GM21825 (cell line): ENCODE measurements around the gene TTLL9.
"Not testable (repeated sequence)": the region's sequence is repeated elsewhere in the genome, so short reads cannot be mapped to it uniquely, and the experiment has no call there.

Experiments
- ATAC-seq: cut with Tn5 transposase; IDR thresholded peaks from one replicate; pipeline ENCODE4 v1.9.1; 2021; ENCODE audit warnings: mild to moderate bottlenecking, moderate library complexity; ENCODE audit not compliant: unreplicated experiment

TTLL9 gene, protein sequence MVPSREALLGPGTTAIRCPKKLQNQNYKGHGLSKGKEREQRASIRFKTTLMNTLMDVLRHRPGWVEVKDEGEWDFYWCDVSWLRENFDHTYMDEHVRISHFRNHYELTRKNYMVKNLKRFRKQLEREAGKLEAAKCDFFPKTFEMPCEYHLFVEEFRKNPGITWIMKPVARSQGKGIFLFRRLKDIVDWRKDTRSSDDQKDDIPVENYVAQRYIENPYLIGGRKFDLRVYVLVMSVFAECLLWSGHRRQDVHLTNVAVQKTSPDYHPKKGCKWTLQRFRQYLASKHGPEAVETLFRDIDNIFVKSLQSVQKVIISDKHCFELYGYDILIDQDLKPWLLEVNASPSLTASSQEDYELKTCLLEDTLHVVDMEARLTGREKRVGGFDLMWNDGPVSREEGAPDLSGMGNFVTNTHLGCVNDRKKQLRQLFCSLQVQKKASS

GRCh38 chr20:31869942-31870725 is at the start of gene TTLL9, which contains the start of gene DUSP15:
TSS of gene TTLL9 (plus strand) at chr20:31870634. CDS start at chr20:31871127, 493 bp downstream.
TSS of gene DUSP15 (minus strand) at chr20:31870527. CDS start at chr20:31870337, 190 bp downstream.
- ATAC-seq = no peak

DNA sequence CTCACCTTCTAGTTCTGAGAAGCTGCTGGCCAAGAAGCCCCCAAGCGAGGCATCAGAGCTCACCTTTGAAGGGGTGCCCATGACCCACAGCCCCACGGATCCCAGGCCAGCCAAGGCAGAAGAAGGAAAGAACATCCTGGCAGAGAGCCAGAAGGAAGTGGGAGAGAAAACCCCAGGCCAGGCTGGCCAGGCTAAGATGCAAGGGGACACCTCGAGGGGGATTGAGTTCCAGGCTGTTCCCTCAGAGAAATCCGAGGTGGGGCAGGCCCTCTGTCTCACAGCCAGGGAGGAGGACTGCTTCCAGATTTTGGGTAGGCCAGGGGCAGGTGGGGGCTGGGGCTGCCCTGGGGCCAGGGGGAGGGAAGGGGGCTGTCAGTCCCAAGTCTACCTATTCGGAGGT is 49.0 kb upstream of the TTLL9 start:
- ATAC-seq = no peak

DNA sequence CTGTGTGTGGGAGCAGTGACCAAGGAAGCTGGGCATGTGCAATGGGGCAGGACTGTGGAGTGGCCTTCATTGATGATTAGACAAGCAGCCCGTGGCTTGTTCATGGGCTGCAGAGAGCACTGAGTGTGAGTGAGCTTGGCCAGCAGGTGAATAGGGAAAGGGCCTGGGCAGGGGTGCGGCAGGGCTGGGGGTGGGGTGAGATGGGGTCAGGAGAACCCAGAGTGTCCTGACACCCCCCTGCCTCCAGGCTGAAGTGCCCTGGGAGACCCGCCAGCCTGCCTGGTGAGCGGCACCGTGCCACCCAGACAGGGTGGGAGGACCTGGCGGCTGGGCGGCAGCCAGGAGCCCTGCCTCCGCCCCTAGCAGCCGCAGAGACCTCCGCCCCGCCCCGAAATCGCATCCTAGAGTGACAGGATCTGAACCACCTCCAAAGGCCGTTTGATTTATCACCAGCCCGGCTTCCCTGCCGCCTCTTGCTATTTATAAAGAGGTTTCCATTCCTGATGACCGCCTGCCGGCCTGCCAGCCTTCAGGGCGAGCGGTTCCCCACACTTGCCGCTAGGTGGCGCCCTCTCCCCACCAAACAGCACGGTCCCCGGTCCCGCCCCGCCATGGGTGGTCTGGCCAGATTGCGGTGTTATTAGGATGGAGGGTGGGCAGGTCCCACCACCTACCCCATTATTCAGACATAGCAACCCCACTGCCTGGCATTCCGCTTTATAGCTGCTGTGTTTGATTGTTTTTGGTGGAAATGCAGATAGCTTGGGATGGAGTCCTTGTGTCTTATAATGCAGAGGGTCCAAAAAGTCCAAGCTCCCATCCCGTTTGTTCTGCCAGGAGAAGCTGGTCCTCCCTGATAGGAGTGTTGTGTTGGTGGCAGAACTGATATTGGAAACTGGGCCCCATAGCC is 47.8 kb upstream of the TTLL9 start:
- peak; percentile 66 for ATAC-seq

- no peak for ATAC-seq
Measured at GRCh38 chr20:31823360-31824124, 46.9 kb upstream of the TTLL9 start.

DNA sequence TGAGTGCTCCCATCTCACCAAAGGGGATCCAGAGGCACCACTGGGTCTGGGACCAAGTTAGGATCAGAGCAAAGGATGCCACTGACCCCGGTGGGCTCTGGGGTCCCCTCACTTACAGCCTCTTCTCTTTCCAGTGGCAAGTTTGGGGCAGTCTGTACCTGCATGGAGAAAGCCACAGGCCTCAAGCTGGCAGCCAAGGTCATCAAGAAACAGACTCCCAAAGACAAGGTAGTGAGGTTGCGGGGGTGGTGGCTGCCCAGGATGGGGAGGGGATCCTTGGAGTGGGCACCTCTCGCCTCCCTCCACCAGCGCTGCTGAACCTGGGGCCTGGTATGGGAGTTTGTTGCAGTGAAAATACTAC is 46.3 kb upstream of the TTLL9 start:
- ATAC-seq = no peak

GRCh38 chr20:31824554-31825313 is 45.7 kb upstream of the TTLL9 start:
- ATAC-seq = no peak

DNA sequence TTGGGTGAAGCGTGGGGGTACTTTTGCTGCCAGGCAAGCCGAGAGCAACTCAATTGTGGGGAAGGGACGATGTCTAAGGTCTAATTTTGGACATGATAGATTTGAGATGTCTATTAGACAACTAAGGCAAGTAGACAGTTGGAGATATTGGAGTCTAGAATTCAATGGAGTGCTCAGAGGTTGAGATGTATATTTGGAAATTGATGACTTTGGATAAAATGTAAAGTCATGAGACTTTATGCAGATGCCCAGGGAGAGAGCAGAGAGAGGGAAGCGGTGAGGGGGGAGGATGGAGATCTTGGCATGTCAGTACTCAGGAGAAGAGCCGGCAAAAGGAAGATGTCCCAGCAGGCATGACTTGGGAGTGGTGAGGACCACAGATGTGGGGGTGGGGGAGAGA is 44.4 kb upstream of the TTLL9 start:
- no peak for ATAC-seq

DNA sequence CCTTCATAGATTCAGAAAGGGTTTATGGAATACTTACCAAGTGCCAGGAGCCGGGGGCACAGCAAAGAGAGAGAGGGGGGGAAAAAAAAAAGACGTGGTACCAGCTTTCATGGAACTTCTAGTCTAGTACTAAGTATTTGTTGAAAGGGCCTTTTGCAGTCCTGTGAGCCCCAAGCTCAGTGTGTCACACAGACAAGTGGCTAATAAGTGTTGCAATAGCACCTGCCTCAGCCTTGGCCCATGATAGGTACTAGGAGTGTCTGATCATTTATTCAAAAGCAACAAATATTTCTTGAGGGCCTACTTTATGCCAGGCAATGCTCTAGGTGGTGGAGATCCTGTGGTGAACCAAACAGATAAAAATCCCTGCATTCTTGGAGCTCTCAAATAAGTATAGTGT is 43.4 kb upstream of the TTLL9 start:
- no peak for ATAC-seq

DNA sequence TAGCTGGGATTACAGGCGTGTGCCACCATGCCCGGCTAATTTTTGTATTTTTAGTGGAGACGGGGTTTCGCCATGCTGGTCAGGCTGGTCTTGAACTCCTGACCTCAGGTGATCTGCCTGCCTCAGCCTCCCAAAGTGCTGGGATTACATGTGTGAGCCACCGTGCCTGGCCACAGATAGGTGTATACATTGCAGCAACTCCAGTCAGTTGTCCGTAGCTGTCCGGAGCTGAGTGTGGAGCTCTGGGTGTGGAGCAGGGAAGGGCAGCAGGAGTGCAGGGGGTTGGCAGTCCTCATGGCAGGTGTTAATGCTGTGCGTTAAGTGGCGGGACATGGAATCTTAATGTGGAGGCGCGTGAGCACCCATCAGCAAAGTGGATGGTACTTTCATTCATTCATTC is 42.4 kb upstream of the TTLL9 start:
- not testable (repeated sequence) for ATAC-seq

DNA sequence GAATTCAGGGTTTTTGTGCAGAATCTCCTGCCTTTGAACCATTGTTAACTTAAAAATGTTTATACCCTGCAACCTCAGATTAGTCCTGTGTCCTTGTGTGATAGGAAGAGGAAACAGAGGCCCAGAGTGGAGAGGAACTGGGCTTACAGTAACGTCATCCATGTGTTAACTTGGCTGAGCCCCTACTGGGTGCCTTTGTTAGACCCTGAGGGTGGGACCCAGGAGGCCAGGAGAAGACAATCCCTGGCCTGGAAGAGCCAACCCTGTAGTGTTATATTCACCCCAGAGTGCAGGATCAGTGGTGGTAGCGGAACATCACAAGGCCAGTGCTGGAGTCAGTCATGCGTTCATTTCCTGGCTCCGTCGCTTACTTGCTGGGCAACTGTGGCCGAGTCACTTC is 40.7 kb upstream of the TTLL9 start:
- ATAC-seq = no peak

DNA sequence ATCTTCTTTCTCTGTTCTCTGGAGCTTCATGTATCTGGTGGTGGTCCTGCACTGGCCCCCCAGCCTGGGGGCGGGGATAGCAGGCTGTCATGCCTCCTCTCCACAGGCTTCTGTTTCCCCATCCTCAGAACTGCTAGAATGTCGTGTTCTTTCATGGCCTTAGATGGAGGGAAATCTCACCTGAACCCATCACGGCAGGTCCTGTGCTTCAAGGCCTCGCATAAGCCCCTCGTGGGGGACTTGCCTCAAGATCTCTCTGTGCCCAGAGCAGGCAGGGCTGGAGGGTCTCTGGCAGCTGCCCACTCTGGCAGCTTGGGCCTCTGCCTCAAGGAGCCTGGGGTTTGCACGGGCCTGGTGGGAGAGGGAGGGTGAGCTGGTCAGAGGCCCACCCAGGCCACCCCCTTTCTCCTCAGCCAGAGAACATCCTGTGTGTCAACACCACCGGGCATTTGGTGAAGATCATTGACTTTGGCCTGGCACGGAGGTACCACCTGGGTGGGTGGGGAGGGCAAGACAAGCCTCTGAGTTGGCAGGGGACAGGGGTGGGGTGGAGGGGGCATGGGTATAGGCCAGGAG is 39.9 kb upstream of the TTLL9 start:
- ATAC-seq = no peak

- no peak for ATAC-seq
Measured at GRCh38 chr20:31831211-31831610, 39.2 kb upstream of the TTLL9 start.

- no peak for ATAC-seq
Measured at GRCh38 chr20:31831771-31832306, 38.6 kb upstream of the TTLL9 start.

- no peak for ATAC-seq
Measured at GRCh38 chr20:31833130-31833930, 37.1 kb upstream of the TTLL9 start.

- ATAC-seq = no peak
Measured at GRCh38 chr20:31833931-31834521, 36.4 kb upstream of the TTLL9 start.

DNA sequence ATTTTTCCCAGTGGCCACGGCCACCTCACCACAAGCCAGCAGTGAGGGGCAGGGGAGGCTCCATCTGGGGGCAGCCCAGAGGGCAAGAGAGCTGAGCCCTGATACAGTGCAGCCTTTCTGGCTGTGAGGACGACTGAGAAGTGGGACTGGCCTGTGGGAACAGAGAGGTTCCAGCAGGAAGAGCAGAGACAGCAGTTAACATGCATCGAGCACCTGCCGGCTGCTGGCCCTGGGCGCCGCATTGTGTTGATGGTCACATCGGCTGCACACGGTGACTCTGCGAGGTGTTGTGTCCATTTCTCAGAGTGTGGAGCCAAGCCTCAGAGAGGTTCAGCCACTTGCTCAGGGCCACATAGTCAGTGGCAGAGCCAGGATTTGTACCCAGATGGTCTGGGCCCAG is 34.9 kb upstream of the TTLL9 start:
- ATAC-seq = peak; percentile 6

DNA sequence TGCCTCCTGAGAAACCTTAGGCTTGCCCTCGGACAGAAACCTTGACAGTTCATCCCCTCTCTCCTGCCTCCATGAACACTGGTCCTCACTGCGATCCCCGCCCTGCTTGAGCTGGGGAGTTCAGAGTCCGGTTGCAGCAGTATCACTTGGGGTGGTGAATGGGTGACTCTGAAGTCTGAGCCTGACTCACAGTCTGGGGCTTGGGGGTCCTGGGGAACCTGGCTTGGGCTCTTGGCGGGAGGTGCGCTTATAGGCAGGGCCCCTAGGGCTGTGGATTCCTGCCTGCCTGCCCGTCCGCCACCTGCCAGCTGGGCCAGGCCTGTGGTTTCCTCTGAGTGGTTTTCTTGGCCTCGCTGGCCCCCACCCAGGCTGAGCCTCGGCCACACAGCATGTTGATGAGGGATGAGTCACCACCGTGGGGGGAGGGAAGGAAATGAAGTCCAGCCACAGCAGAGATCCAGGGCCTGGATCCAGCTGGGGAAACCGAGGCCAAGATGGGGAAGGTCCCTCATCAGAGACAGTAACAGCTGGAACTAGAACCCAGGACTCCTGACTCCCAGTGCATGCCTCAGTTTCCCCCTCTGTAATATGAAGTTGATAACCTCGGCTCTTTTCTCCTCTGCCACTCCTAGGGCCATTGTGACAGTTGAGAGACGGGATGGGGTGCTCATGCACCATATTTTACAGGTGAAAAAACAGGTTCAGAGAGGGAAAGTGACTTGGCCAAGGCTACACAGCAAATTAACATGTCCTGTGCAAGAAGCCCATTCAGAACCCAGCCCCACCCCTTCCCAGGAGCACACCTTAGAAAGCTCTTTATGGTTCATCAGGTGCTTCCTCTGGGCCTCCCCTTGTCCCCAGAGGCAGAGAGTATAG is 34.2 kb upstream of the TTLL9 start:
- ATAC-seq = peak; percentile 82
